ENCODE results near the gene KIF12. TPM values are rescaled to one million over a fixed set of nuclear protein-coding genes. Genes with fewer than 3 reads are reported as not detected.
A peak's percentile ranks its signal among the peaks of the same experiment; 100 is the strongest.

Gene KIF12
- total RNA-seq, 1 donor from 2014 or later: not detected

DNA sequence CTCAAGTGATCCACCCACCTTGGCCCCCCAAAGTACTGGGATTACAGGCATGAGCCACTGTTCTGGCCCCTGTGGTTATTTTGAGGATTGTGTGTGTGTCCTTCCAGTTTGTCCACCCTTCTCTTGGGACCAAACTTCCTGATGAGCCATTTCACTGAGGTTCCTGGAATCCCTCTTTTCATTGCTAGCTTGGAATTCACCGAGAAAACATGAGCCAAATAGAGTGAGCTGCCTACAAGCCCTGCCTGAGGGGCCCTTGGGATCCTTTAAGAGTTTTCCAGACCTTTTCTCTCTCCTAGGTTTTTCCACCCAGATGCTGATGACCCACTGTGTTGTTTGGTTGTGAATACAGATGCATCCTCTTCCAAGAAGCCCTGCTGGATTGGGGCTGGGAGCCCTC is 13.2 kb upstream of the KIF12 start:
- intact Hi-C loops (cut with DNase I): no loop called here
- H3K36me3 ChIP-seq: no peaks in the 10 kb centered on the region
- no peak overlapping the region for H3K4me3 ChIP-seq
- peaks cover 0 to 23% of the 10 kb centered on the region in 2 donors for H3K4me1 ChIP-seq
- H3K9me3 ChIP-seq: no peaks in the 10 kb centered on the region
- no peaks in the 10 kb centered on the region for H3K27me3 ChIP-seq
- no peak for TF ChIP-seq CTCF (IDR thresholded peaks at IDR 0.05)
- no peak for DNase-seq (ENCODE audit: low spot score in 2 of 2)
- H3K27ac ChIP-seq: peak overlapping the region in 1 of 2 donors; percentile 16

GRCh38 chr9:114110180-114110579 is 11.1 kb upstream of the KIF12 start:
- Histone ChIP-seq H3K27ac (no peak overlapping the region), H3K4me3 (no peak overlapping the region), H3K4me1 (peaks cover 0 to 17% of the 10 kb centered on the region in 2 donors), H3K36me3 (no peaks in the 10 kb centered on the region), H3K9me3 (no peaks in the 10 kb centered on the region), H3K27me3 (no peaks in the 10 kb centered on the region)
- intact Hi-C loops (cut with DNase I): no loop called here
- TF ChIP-seq CTCF (IDR thresholded peaks at IDR 0.05): no peak
- DNase-seq (ENCODE audit: low spot score in 2 of 2): no peak

- Histone ChIP-seq H3K4me1 (peaks cover 0 to 17% of the 10 kb centered on the region in 2 donors), H3K4me3 (no peak overlapping the region), H3K9me3 (no peaks in the 10 kb centered on the region), H3K27me3 (no peaks in the 10 kb centered on the region), H3K27ac (no peak overlapping the region), H3K36me3 (no peaks in the 10 kb centered on the region)
- no peak for TF ChIP-seq CTCF (IDR thresholded peaks at IDR 0.05)
- no peak for DNase-seq (ENCODE audit: low spot score in 2 of 2)
- intact Hi-C loops (cut with DNase I): loop anchor here (2.0 kb wide), 1 partner anchor 46 kb away; the partner anchor contains the start of gene COL27A1
These were observed 10.0 kb upstream of the KIF12 start for GRCh38 chr9:114109124-114109523.

- TF ChIP-seq CTCF (IDR thresholded peaks at IDR 0.05): peak; percentile 82 to 98 (median 91)
- Histone ChIP-seq H3K27ac (no peak overlapping the region), H3K9me3 (no peaks in the 10 kb centered on the region), H3K4me1 (peaks cover 0 to 9% of the 10 kb centered on the region in 2 donors), H3K36me3 (no peaks in the 10 kb centered on the region), H3K4me3 (no peak overlapping the region), H3K27me3 (no peaks in the 10 kb centered on the region)
- peak in 1 of 2 donors; percentile 82 for DNase-seq (ENCODE audit: low spot score in 2 of 2)
- intact Hi-C loops (cut with DNase I): loop anchor here (1.0 to 2.0 kb wide), 3 partner anchors 47 to 183 kb away; partner anchors contain the start of gene COL27A1
These were observed 9.1 kb upstream of the KIF12 start for GRCh38 chr9:114108016-114108833.

- Histone ChIP-seq H3K27me3 (no peaks in the 10 kb centered on the region), H3K27ac (no peak overlapping the region), H3K36me3 (no peaks in the 10 kb centered on the region), H3K4me3 (no peak overlapping the region), H3K9me3 (no peaks in the 10 kb centered on the region), H3K4me1 (peaks cover 0 to under 1% of the 10 kb centered on the region in 2 donors)
- intact Hi-C loops (cut with DNase I): loop anchor here (1.0 to 2.0 kb wide), 3 partner anchors 47 to 184 kb away; partner anchors contain the start of gene COL27A1
- no peak for DNase-seq (ENCODE audit: low spot score in 2 of 2)
- no peak for TF ChIP-seq CTCF (IDR thresholded peaks at IDR 0.05)
These were observed 8.4 kb upstream of the KIF12 start for GRCh38 chr9:114107286-114108001.

All from ascending aorta (tissue), 2 donors.